Osteoblast (primary cell): ENCODE results near the gene FNDC10. TPM values are rescaled to one million over a fixed set of nuclear protein-coding genes. Genes with fewer than 3 reads are reported as not detected.
A peak's percentile ranks its signal among the peaks of the same experiment; 100 is the strongest.

Experiments
- DNase-seq: peaks from one replicate; pipeline ENCODE4 v3.0.0; 2011; ENCODE audit warnings: low spot score, mixed read lengths; ENCODE audit not compliant: insufficient read length; ENCODE audit errors: missing footprints
- H2AFZ ChIP-seq: 2 replicates; pipeline ENCODE4 v1.6.0; 2011; ENCODE audit warnings: mild to moderate bottlenecking, low read length
- H3K27ac ChIP-seq: 2 replicates; pipeline ENCODE4 v1.5.1; 2011; ENCODE audit warnings: mild to moderate bottlenecking, low read depth, low read length, moderate library complexity
- H3K27me3 ChIP-seq: 2 replicates; pipeline ENCODE4 v1.6.0; 2012; ENCODE audit warnings: mild to moderate bottlenecking, control low read depth, inconsistent platforms, low read length, moderate library complexity; ENCODE audit not compliant: insufficient read depth
- H3K36me3 ChIP-seq: 2 replicates; pipeline ENCODE4 v1.5.1; 2011; ENCODE audit warnings: mild to moderate bottlenecking, low read length, control low read depth, moderate library complexity; ENCODE audit not compliant: insufficient read depth
- H3K4me1 ChIP-seq: 2 replicates; pipeline ENCODE4 v1.5.1; 2011; ENCODE audit warnings: mild to moderate bottlenecking, low read length, control low read depth, moderate library complexity; ENCODE audit not compliant: insufficient read depth
- H3K4me2 ChIP-seq: 2 replicates; pipeline ENCODE4 v1.6.0; 2011; ENCODE audit warnings: mild to moderate bottlenecking, low read length; ENCODE audit not compliant: insufficient read depth
- H3K4me3 ChIP-seq: fragments of 200-600 bp; sonication (generic); 3 replicates; pipeline ENCODE4 v1.5.1; 2012; ENCODE audit warnings: mild to moderate bottlenecking, low read length, inconsistent platforms; ENCODE audit not compliant: insufficient read depth
- H3K79me2 ChIP-seq: 2 replicates; pipeline ENCODE4 v1.6.0; 2012; ENCODE audit warnings: mild to moderate bottlenecking, low read length, control low read depth, inconsistent platforms; ENCODE audit not compliant: insufficient read depth
- H3K9me3 ChIP-seq: 2 replicates; pipeline ENCODE4 v1.5.1; 2011; ENCODE audit warnings: low read depth, low read length, control low read depth
- H4K20me1 ChIP-seq: 2 replicates; pipeline ENCODE4 v1.6.0; 2012; ENCODE audit warnings: mild to moderate bottlenecking, low read length, control low read depth; ENCODE audit not compliant: insufficient read depth
- total RNA-seq: library from RNA; depleted of rRNA; stranded (reverse); fragments of >200 nt; gene quantifications from 2 replicates; pipeline ENCODE4 v1.2.3, GENCODE V29; 2012
- TF ChIP-seq, protein P1 (sequence below): IDR thresholded peaks from 2 replicates; pipeline ENCODE4 v1.5.1; 2011; ENCODE audit warnings: mild to moderate bottlenecking, low read depth, low read length, moderate library complexity; ENCODE audit errors: extremely low read depth

Gene FNDC10
- total RNA-seq, 1 donor = 2.5 TPM

DNA sequence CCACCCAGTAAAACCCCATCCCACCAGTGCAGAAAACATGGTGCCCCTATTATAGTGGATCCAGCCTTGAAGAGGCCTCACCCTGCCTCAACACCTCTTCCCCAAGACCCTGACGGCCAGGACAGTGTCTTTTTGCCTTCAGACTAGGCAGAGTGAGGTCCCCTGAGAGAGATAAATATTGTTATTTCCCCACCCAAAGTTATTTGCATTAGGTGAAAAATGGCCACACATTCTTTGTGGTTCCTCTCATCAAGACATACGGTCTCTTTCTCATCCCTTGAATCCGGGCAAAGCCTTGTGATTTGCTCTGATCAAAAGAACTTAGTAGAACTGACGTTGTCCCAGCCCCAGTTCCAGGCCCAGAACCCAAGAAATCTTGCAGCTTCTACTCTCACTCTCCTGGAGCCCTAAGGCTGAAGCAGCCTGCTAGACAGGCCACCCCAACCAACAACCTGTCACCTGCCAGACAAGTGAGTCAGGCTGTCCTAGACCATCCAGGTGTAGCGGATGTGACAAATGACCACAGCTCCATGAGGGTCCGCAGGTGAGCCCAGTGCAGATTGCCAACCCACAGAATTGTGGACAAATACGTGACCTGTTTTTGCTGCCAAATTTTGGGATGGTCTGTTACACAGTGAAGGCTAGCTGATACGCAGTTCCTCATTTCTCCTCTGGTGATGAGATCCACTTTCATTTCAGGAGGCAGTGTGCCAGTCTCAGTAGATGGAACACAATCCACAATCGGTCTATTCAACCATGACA, 17.2 kb downstream of the FNDC10 start:
- no peaks in the 10 kb centered on the region for H4K20me1 ChIP-seq
- H2AFZ ChIP-seq = no peak overlapping the region
- TF ChIP-seq, protein P1, sequence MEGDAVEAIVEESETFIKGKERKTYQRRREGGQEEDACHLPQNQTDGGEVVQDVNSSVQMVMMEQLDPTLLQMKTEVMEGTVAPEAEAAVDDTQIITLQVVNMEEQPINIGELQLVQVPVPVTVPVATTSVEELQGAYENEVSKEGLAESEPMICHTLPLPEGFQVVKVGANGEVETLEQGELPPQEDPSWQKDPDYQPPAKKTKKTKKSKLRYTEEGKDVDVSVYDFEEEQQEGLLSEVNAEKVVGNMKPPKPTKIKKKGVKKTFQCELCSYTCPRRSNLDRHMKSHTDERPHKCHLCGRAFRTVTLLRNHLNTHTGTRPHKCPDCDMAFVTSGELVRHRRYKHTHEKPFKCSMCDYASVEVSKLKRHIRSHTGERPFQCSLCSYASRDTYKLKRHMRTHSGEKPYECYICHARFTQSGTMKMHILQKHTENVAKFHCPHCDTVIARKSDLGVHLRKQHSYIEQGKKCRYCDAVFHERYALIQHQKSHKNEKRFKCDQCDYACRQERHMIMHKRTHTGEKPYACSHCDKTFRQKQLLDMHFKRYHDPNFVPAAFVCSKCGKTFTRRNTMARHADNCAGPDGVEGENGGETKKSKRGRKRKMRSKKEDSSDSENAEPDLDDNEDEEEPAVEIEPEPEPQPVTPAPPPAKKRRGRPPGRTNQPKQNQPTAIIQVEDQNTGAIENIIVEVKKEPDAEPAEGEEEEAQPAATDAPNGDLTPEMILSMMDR = no peak
- H3K27me3 ChIP-seq = peaks cover 11% of the 10 kb centered on the region
- H3K4me1 ChIP-seq = no peaks in the 10 kb centered on the region
- H3K4me2 ChIP-seq = no peak overlapping the region
- no peak overlapping the region for H3K4me3 ChIP-seq
- no peak overlapping the region for H3K27ac ChIP-seq
- no peaks in the 10 kb centered on the region for H3K79me2 ChIP-seq
- DNase-seq = peak; percentile 64
- no peaks in the 10 kb centered on the region for H3K9me3 ChIP-seq
- H3K36me3 ChIP-seq = no peaks in the 10 kb centered on the region

DNA sequence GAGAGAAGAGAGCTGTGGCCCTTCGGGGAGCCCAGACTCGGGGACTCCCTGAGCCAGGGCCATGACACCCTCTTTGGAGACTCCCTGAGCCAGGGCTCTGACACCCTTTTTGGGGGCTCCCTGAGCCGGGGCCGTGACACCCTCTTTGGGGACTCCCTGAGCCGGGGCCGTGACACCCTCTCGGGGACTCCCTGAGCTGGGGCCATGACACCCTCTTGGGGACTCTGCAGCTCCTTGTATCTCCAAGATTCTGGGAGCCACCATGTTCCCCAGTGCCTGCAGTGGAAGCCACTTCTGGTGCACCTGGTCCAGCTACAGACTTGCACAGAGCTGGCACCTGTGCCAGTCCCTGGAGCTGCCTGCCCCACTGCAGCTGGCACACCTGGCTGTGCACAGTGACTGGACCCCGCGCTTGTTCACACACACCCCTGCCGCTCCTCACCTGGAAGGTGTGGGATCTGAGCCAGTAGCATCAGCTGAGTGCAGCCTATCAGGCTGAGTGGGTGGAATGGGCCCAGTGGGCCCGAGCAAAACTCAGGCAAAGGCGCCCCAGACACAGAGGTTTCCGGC, 21.5 kb downstream of the FNDC10 start:
- H3K27me3 ChIP-seq = peaks cover 11% of the 10 kb centered on the region
- TF ChIP-seq, protein P1 = no peak
- no peaks in the 10 kb centered on the region for H3K36me3 ChIP-seq
- H3K4me1 ChIP-seq = peaks cover 11% of the 10 kb centered on the region
- no peaks in the 10 kb centered on the region for H4K20me1 ChIP-seq
- no peak overlapping the region for H2AFZ ChIP-seq
- no peak overlapping the region for H3K4me3 ChIP-seq
- H3K4me2 ChIP-seq = no peak overlapping the region
- peak; percentile 26 for DNase-seq
- H3K9me3 ChIP-seq = no peaks in the 10 kb centered on the region
- H3K27ac ChIP-seq = no peak overlapping the region
- peaks cover 12% of the 10 kb centered on the region for H3K79me2 ChIP-seq

DNA sequence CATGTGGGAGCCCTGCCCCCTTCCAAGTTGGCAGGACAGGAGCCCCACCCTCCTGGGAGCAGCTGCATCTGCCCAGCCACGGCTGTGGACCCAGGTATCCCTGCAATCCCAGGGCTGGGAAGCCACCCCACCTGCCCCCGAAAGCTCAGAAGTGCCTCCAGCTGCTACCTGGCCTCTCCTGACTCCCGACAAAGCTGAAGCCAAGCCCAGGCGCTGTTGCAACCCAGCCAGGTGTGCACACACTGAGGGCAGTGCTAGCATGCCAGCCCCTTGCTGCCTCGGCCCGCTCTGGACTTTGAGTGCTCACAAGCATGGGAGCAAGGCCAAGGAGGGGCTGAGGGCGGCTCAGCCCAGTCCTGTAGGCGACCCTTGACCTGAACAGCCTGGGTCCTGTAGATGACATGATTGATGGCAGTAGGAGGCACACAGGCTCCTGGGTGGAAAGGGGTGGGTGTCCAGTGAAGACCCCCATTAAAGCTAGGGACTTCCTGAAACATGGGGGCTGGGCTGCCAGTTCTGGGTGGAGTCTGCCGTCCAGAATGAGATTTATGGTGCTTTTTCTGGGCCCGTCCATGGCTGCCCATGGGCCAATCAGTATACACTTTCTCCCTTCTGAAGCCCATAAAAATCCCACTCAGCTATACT, 22.4 kb downstream of the FNDC10 start:
- Histone ChIP-seq H3K4me2 (no peak overlapping the region), H2AFZ (no peak overlapping the region), H3K79me2 (peaks cover 22% of the 10 kb centered on the region), H3K4me1 (peaks cover 16% of the 10 kb centered on the region), H3K9me3 (no peaks in the 10 kb centered on the region), H4K20me1 (no peaks in the 10 kb centered on the region), H3K27me3 (peaks cover 10% of the 10 kb centered on the region), H3K27ac (no peak overlapping the region), H3K36me3 (no peaks in the 10 kb centered on the region), H3K4me3 (no peak overlapping the region)
- TF ChIP-seq, protein P1 = no peak
- peak; percentile 15 for DNase-seq
